HG02840 (cell line): Measurements from ENCODE around the gene ARHGEF10L.
"Not testable (repeated sequence)": the region's sequence is repeated elsewhere in the genome, so short reads cannot be mapped to it uniquely, and the experiment has no call there.

ENCODE experiments used
- ATAC-seq: cut with Tn5 transposase; IDR thresholded peaks from one replicate; pipeline ENCODE4 v1.9.1; 2021; ENCODE audit warnings: mild to moderate bottlenecking, moderate library complexity, moderate number of reproducible peaks; ENCODE audit not compliant: unreplicated experiment, low FRiP score

The ARHGEF10L gene

GRCh38 chr1:17725811-17726582 lies 186.5 kb downstream of the ARHGEF10L start:
- ATAC-seq: no peak

- no peak for ATAC-seq
Observed at GRCh38 chr1:17728123-17728712, 188.7 kb downstream of the ARHGEF10L start.

GRCh38 chr1:17729248-17729647 lies 189.8 kb downstream of the ARHGEF10L start:
- ATAC-seq: no peak

GRCh38 chr1:17729909-17730308 lies 190.4 kb downstream of the ARHGEF10L start:
- ATAC-seq: no peak

- ATAC-seq: no peak
Observed at GRCh38 chr1:17731460-17731859, 192.0 kb downstream of the ARHGEF10L start.

GRCh38 chr1:17732475-17732874 lies 193.0 kb downstream of the ARHGEF10L start:
- no peak for ATAC-seq

- ATAC-seq: no peak
Observed at GRCh38 chr1:17733661-17734060, 194.2 kb downstream of the ARHGEF10L start.

- ATAC-seq: no peak
Observed at GRCh38 chr1:17734609-17735008, 195.1 kb downstream of the ARHGEF10L start.

GRCh38 chr1:17735348-17735747 lies 195.8 kb downstream of the ARHGEF10L start:
- ATAC-seq: no peak

GRCh38 chr1:17735793-17736192 lies 196.3 kb downstream of the ARHGEF10L start:
- no peak for ATAC-seq

- ATAC-seq: no peak
Observed at GRCh38 chr1:17736625-17737024, 197.1 kb downstream of the ARHGEF10L start.

GRCh38 chr1:17739050-17739449 lies 199.6 kb downstream of the ARHGEF10L start:
- no peak for ATAC-seq

GRCh38 chr1:17741052-17741451 lies 201.6 kb downstream of the ARHGEF10L start:
- ATAC-seq: no peak

- no peak for ATAC-seq
Observed at GRCh38 chr1:17742583-17742982, 203.1 kb downstream of the ARHGEF10L start.

GRCh38 chr1:17743008-17743647 lies 203.6 kb downstream of the ARHGEF10L start:
- no peak for ATAC-seq

- ATAC-seq: no peak
Observed at GRCh38 chr1:17743925-17744324, 204.4 kb downstream of the ARHGEF10L start.

GRCh38 chr1:17744666-17745478 lies 205.4 kb downstream of the ARHGEF10L start:
- ATAC-seq: no peak

- no peak for ATAC-seq
Observed at GRCh38 chr1:17745479-17745955, 206.0 kb downstream of the ARHGEF10L start.

- not testable (repeated sequence) for ATAC-seq
Observed at GRCh38 chr1:17746281-17746680, 206.8 kb downstream of the ARHGEF10L start.

GRCh38 chr1:17746920-17747319 lies 207.4 kb downstream of the ARHGEF10L start:
- no peak for ATAC-seq
